NCI-H2171 treated with DMSO at 0.1 percent for 48 hours (cell line): ENCODE data around the gene PSRC1.
"Not testable (repeated sequence)": the region's sequence is repeated elsewhere in the genome, so short reads cannot be mapped to it uniquely, and the experiment has no call there.

Experiments used
- DNase-seq: peaks from one replicate; lab custom pipeline; 2025; lab: John Stamatoyannopoulos, UW

The PSRC1 gene

GRCh38 chr1:109295712-109296415, 12.9 kb upstream of the PSRC1 start:
- peak; percentile 97 for DNase-seq

GRCh38 chr1:109294481-109294880, 11.5 kb upstream of the PSRC1 start:
- DNase-seq = no peak

- DNase-seq = no peak
These were observed 10.1 kb upstream of the PSRC1 start for GRCh38 chr1:109293026-109293425.

GRCh38 chr1:109292364-109292763, 9.4 kb upstream of the PSRC1 start:
- DNase-seq = no peak

- DNase-seq = no peak
These were observed 8.1 kb upstream of the PSRC1 start for GRCh38 chr1:109290998-109291397.

- no peak for DNase-seq
These were observed 7.2 kb upstream of the PSRC1 start for GRCh38 chr1:109290137-109290536.

GRCh38 chr1:109286762-109287161, 3.8 kb upstream of the PSRC1 start:
- DNase-seq = not testable (repeated sequence)

GRCh38 chr1:109283748-109284600, 1.0 kb upstream of the PSRC1 start:
- no peak for DNase-seq

- no peak for DNase-seq
These were observed 421 bp downstream of the PSRC1 start for GRCh38 chr1:109282497-109282951.

- no peak for DNase-seq
These were observed 1.1 kb downstream of the PSRC1 start for GRCh38 chr1:109281680-109282496.

GRCh38 chr1:109280862-109281261, 2.1 kb downstream of the PSRC1 start:
- no peak for DNase-seq

- no peak for DNase-seq
These were observed 3.2 kb downstream of the PSRC1 start for GRCh38 chr1:109279615-109280278.

- DNase-seq = peak; percentile 46
These were observed 5.3 kb downstream of the PSRC1 start for GRCh38 chr1:109277434-109278204.

GRCh38 chr1:109275706-109276345, 7.1 kb downstream of the PSRC1 start:
- no peak for DNase-seq

- DNase-seq = no peak
These were observed 8.1 kb downstream of the PSRC1 start for GRCh38 chr1:109274533-109275476.

GRCh38 chr1:109273570-109274288, 9.2 kb downstream of the PSRC1 start:
- DNase-seq = no peak

- no peak for DNase-seq
These were observed 10.0 kb downstream of the PSRC1 start for GRCh38 chr1:109272831-109273547.
